HepG2 (cell line): Measurements from ENCODE around the gene TIMP3. TPM values are rescaled to one million over a fixed set of nuclear protein-coding genes. Genes with fewer than 3 reads are reported as not detected.

ENCODE experiments used
- ATAC-seq: fragments of 200-7000 bp; cut with Tn5 transposase; 3 replicates; pipeline ENCODE4 v1.9.1; 2020; ENCODE audit warnings: mild to moderate bottlenecking, moderate library complexity
- BruUV-seq: library from RNA; stranded (reverse); fragments of 400-500 nt; replicated peaks from 2 replicates; lab custom pipeline; 2021; lab: Mats Ljungman, UMichigan
- CTCF ChIA-PET: fragments of 300-600 bp; formaldehyde crosslinking; extraction: SDS; loops from one replicate; lab custom pipeline; 2021; ENCODE audit warnings: low total read pairs, inconsistent platforms, low intra/inter-chr PET ratio; lab: Yijun Ruan, JAX
- POLR2A ChIA-PET: fragments of 350-600 bp; sonication (Branson Sonifier 250); formaldehyde crosslinking; loops from one replicate; lab custom pipeline; 2020; ENCODE audit warnings: antibody characterized with exemption, inconsistent platforms; lab: Yijun Ruan, JAX
- DNase-seq: peaks from one replicate; pipeline ENCODE4 v3.0.0-alpha.2; 2015; ENCODE audit warnings: low spot score
- FAIRE-seq: peaks from 3 replicates; lab custom pipeline; 2011; peaks lifted over from hg19 to GRCh38; lab: Jason Lieb, UNC
- H2AFZ ChIP-seq: one replicate; pipeline ENCODE4 v1.6.1; 2011; ENCODE audit warnings: low read length, inconsistent platforms
- H3K27ac ChIP-seq: fragments of 300-600 bp; 3 replicates; pipeline ENCODE4 v1.8.0; 2011; ENCODE audit warnings: mixed run types, mild to moderate bottlenecking, mixed read lengths, low read length, inconsistent platforms; ENCODE audit not compliant: insufficient read depth; ENCODE audit errors: extremely low read length
- H3K27me3 ChIP-seq, 2 experiments: fragments of 200-600 bp in 1 of 2; 2 replicates in 1 of 2; 3 replicates in 1 of 2; pipeline versions ENCODE4 v1.6.0 to v1.8.0; 2011; ENCODE audit warnings: low read length in 2 of 2, mild to moderate bottlenecking in 2 of 2, moderate library complexity in 2 of 2, inconsistent platforms in 1 of 2; ENCODE audit not compliant: insufficient read depth in 2 of 2, control insufficient read depth in 1 of 2
- H3K36me3 ChIP-seq, 2 experiments: fragments of 200-600 bp in 1 of 2; replicated peaks in 1 of 2; 2 replicates in 1 of 2; 3 replicates in 1 of 2; pipeline versions ENCODE4 v1.5.1 to v1.8.0; 2011; ENCODE audit warnings: low read length in 2 of 2, inconsistent platforms in 1 of 2; ENCODE audit not compliant: insufficient read depth in 2 of 2, control insufficient read depth in 1 of 2
- H3K4me1 ChIP-seq: 2 replicates; pipeline ENCODE4 v1.5.1; 2012; ENCODE audit warnings: low read length, inconsistent platforms; ENCODE audit not compliant: insufficient read depth
- H3K4me2 ChIP-seq: 2 replicates; pipeline ENCODE4 v1.6.0; 2011; ENCODE audit warnings: low read depth, low read length, inconsistent platforms
- H3K4me3 ChIP-seq, 3 experiments: fragments of 200-600 bp in 1 of 3; sonication (generic), shearing (Covaris generic) in 1 of 3; replicated peaks in 1 of 3; 2 replicates each; pipeline ENCODE4 v1.5.1; 2011 to 2016; ENCODE audit warnings: low read length in 3 of 3, inconsistent platforms in 2 of 3, low read depth in 2 of 3, mild to moderate bottlenecking in 2 of 3, control low read depth in 1 of 3, mixed read lengths in 1 of 3; ENCODE audit not compliant: insufficient read depth in 1 of 3
- H3K79me2 ChIP-seq: one replicate; pipeline ENCODE4 v1.6.1; 2011; ENCODE audit warnings: low read length, inconsistent platforms; ENCODE audit not compliant: insufficient read depth
- H3K9ac ChIP-seq: 2 replicates; pipeline ENCODE4 v1.6.0; 2011; ENCODE audit warnings: mild to moderate bottlenecking, low read depth, low read length, inconsistent platforms; ENCODE audit not compliant: insufficient read depth
- H3K9me3 ChIP-seq: 2 replicates; pipeline ENCODE4 v1.5.1; 2012; ENCODE audit warnings: mild to moderate bottlenecking, low read length
- H4K20me1 ChIP-seq: 2 replicates; pipeline ENCODE4 v1.6.0; 2011; ENCODE audit warnings: inconsistent platforms, mild to moderate bottlenecking, low read length, moderate library complexity; ENCODE audit not compliant: insufficient read depth
- ATF1 ChIP-seq: IDR thresholded peaks from 2 replicates; pipeline ENCODE4 v1.6.1; 2016; ENCODE audit warnings: mild to moderate bottlenecking, control low read depth
- MIER3 ChIP-seq: IDR thresholded peaks from 2 replicates; pipeline ENCODE4 v1.6.1; 2016; ENCODE audit warnings: missing compliant biosample characterization, borderline replicate concordance
- NCOR1 ChIP-seq: fragments of 200-600 bp; sonication (generic); IDR thresholded peaks from 2 replicates; pipeline ENCODE4 v1.7.0; 2017; ENCODE audit warnings: antibody characterized with exemption, low read length, borderline replicate concordance
- NR3C1 ChIP-seq: sonication (generic); formaldehyde crosslinking; IDR thresholded peaks from 2 replicates; pipeline ENCODE4 v1.4.0; 2020; ENCODE audit warnings: missing genetic modification reagents
- NRL ChIP-seq: sonication (generic); formaldehyde crosslinking; IDR thresholded peaks from 2 replicates; pipeline ENCODE4 v1.5.0; 2020; ENCODE audit warnings: missing genetic modification reagents, mild to moderate bottlenecking, moderate library complexity, borderline replicate concordance
- SP4 ChIP-seq: sonication (generic); formaldehyde crosslinking; IDR thresholded peaks from 2 replicates; pipeline ENCODE4 v1.8.1; 2023; ENCODE audit warnings: mild to moderate bottlenecking, missing genetic modification reagents
- ZNF383 ChIP-seq: sonication (generic); formaldehyde crosslinking; IDR thresholded peaks from 2 replicates; pipeline ENCODE4 v1.4.0; 2020; ENCODE audit warnings: missing genetic modification reagents, mild to moderate bottlenecking, borderline replicate concordance
- ZNF501 ChIP-seq: sonication (generic); formaldehyde crosslinking; IDR thresholded peaks from 2 replicates; pipeline ENCODE4 v1.5.1; 2020; ENCODE audit warnings: mild to moderate bottlenecking, moderate library complexity, missing genetic modification reagents
- ZNF629 ChIP-seq: sonication (generic); formaldehyde crosslinking; conservative IDR thresholded peaks from 2 replicates; pipeline ENCODE4 v1.5.0; 2020; ENCODE audit warnings: missing genetic modification reagents
- WGBS: methylation state at CpG from one replicate; pipeline ENCODE4 v1.1.6; 2017; ENCODE audit warnings: low lambda C conversion rate; 5-methylcytosine and 5-hydroxymethylcytosine counted together
- in situ Hi-C: cut with HindIII; loops from 2 replicates; pipeline ENCODE4 v1.10.0; 2017; ENCODE audit warnings: low pct_unique_long_range_greater_than_20kb; ENCODE audit not compliant: extremely low pct_ligation_motif_present
- intact Hi-C: fragments of 100-400 bp; cut with micrococcal nuclease; formaldehyde crosslinking; loops from one replicate; pipeline ENCODE4 v1.10.0; 2022; ENCODE audit not compliant: unreplicated experiment
- polyA plus RNA-seq, 8 experiments: library from polyadenylated mRNA; depleted of rRNA in 3 of 8; stranded (reverse) in 7 of 8; unstranded in 1 of 8; fragments of >200 nt; fragmentation: Illumina TruSeq in 4 of 8; extraction: Trizol in 4 of 8; gene quantifications; 2 replicates each; pipeline versions ENCODE4 v1.2.1 to v1.2.3, GENCODE V29; 2011 to 2016; ENCODE audit warnings: low read depth in 4 of 8, missing spikeins in 1 of 8, mixed read lengths in 1 of 8; ENCODE audit not compliant: insufficient read depth in 1 of 8
- total RNA-seq, 5 experiments: library from RNA; depleted of rRNA; stranded (reverse); fragments of >200 nt; fragmentation: Illumina TruSeq; extraction: Trizol; gene quantifications; 2 replicates each; pipeline ENCODE4 v1.2.3, GENCODE V29; 2016; ENCODE audit warnings: low read depth in 1 of 5
- TF ChIP-seq, protein P1 (sequence below): IDR thresholded peaks from 2 replicates; pipeline ENCODE4 v1.6.1; 2016; ENCODE audit warnings: low read depth, control low read depth
- TF ChIP-seq, protein P2 (sequence below): sonication (generic); formaldehyde crosslinking; IDR thresholded peaks from 2 replicates; pipeline ENCODE4 v1.5.1; 2020; ENCODE audit warnings: mild to moderate bottlenecking, missing genetic modification reagents, borderline replicate concordance

Gene TIMP3
- total and polyA plus RNA-seq, 2 of the 13 experiments (the other 11 are each of a cell fraction or from before 2014, with no cell fraction given): 57.3 to 86.6 TPM

DNA sequence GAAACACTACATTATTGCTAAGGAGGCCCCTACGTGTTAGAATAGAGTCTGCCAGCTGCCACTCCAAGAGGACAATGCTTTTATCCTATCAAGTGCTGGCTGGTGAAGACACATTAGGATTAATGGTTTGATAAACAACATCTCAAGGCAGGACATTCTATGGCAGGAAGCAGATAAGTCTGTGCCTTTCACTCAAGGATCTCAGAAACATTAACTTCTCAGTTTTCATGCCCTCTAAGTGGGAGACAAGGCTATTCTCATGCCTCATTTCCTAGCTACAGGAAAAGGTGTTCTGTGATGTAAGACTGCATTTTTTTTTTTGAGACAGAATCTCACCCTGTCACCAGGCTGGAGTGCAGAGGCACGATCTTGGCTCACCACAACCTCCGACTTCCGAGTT is 23.5 kb upstream of the TIMP3 start:
- Histone ChIP-seq H3K4me3 (no peak overlapping the region), H3K27me3 (no peaks in the 10 kb centered on the region), H3K4me2 (no peak overlapping the region), H3K9me3 (no peaks in the 10 kb centered on the region), H3K79me2 (peaks cover 6% of the 10 kb centered on the region), H3K9ac (no peak overlapping the region), H3K36me3 (no peaks in the 10 kb centered on the region), H3K4me1 (peaks cover 75% of the 10 kb centered on the region), H2AFZ (no peak overlapping the region), H3K27ac (no peak overlapping the region), H4K20me1 (no peaks in the 10 kb centered on the region)
- TF ChIP-seq NR3C1 (CRISPR knock-in tag) (no peak), NRL (no peak), ZNF383 (no peak), NCOR1 (no peak), SP4 (CRISPR knock-in tag) (no peak), MIER3 (CRISPR knock-in tag) (no peak)
- intact Hi-C loops (no loop called here), in situ Hi-C loops (no loop called here)
- DNase-seq: no peak
- ChIA-PET CTCF (no interaction called here), POLR2A (interaction anchor here (0.8 to 1.0 kb wide), 3 partner anchors 12 to 246 kb away, joined by 3 read pairs; no protein-coding TSS in a partner anchor)
- 97% methylated on average over 4 of the region's 4 CpGs for WGBS
- no peak for ATAC-seq
- no TSS peak for BruUV-seq
- FAIRE-seq: no peak

DNA sequence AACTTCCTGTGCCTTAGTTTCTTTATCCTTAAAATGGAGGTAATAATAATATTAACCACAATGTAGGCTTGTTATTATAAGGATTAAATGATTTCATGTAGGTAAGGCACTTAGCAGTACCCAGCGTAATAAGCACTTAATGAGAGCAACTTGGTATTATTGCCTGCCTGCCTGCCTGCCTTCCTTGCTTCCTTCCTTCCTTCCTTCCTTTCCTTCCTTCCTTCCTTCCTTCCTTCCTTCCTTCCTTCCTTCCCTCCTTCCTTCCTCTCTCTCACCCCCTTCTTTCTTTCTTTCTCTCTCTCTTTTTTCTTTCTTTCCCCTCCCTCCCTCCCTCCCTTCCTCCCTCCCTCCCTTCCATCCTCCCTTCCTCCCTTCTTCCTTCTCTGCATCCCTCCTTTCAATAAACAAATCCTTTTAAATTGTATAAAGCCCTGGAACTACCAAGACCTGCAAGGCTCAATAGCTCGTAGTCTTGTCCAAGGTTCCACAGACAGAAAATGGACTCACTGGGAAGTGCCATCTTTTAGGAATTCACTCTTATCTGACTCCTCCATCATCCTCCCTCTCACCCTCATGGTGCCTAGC is 20.7 kb upstream of the TIMP3 start:
- H3K4me2 ChIP-seq: peak overlapping the region; percentile 99
- ChIA-PET CTCF (no interaction called here), POLR2A (interaction anchor here (0.7 to 3.7 kb wide), 24 partner anchors 9 to 277 kb away, joined by 3 to 84 read pairs (median 6); partner anchors contain the start of genes SYN3 and TIMP3)
- H3K4me1 ChIP-seq: peaks cover 98% of the 10 kb centered on the region
- ATAC-seq (no peak; the same call in 2 of the 3 replicates), FAIRE-seq (no peak), DNase-seq (no peak)
- H3K36me3 ChIP-seq: no peaks in the 10 kb centered on the region
- H3K4me3 ChIP-seq: peak overlapping the region in 1 of 3 experiments; percentile 67; a peak in 1 of 6 replicates
- H3K9me3 ChIP-seq: no peaks in the 10 kb centered on the region
- BruUV-seq: no TSS peak
- peak overlapping the region; percentile 99 for H3K27ac ChIP-seq
- 69% methylated on average over 2 of the region's 2 CpGs for WGBS
- intact Hi-C loops (no loop called here), in situ Hi-C loops (no loop called here)
- H2AFZ ChIP-seq: no peak overlapping the region
- H3K27me3 ChIP-seq: no peaks in the 10 kb centered on the region
- no peaks in the 10 kb centered on the region for H4K20me1 ChIP-seq
- peaks cover 6% of the 10 kb centered on the region for H3K79me2 ChIP-seq
- peak overlapping the region; percentile 88; the same call in 1 of the 2 replicates for H3K9ac ChIP-seq
- TF ChIP-seq ATF1 (CRISPR knock-in tag) (peak; percentile 12; the same call in 1 of the 2 replicates), ZNF629 (peak; percentile 95; the same call in 1 of the 2 replicates), ZNF501 (CRISPR knock-in tag) (no peak)
- TF ChIP-seq, protein P1, sequence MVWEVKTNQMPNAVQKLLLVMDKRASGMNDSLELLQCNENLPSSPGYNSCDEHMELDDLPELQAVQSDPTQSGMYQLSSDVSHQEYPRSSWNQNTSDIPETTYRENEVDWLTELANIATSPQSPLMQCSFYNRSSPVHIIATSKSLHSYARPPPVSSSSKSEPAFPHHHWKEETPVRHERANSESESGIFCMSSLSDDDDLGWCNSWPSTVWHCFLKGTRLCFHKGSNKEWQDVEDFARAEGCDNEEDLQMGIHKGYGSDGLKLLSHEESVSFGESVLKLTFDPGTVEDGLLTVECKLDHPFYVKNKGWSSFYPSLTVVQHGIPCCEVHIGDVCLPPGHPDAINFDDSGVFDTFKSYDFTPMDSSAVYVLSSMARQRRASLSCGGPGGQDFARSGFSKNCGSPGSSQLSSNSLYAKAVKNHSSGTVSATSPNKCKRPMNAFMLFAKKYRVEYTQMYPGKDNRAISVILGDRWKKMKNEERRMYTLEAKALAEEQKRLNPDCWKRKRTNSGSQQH (CRISPR knock-in tag): no peak
- TF ChIP-seq, protein P2, sequence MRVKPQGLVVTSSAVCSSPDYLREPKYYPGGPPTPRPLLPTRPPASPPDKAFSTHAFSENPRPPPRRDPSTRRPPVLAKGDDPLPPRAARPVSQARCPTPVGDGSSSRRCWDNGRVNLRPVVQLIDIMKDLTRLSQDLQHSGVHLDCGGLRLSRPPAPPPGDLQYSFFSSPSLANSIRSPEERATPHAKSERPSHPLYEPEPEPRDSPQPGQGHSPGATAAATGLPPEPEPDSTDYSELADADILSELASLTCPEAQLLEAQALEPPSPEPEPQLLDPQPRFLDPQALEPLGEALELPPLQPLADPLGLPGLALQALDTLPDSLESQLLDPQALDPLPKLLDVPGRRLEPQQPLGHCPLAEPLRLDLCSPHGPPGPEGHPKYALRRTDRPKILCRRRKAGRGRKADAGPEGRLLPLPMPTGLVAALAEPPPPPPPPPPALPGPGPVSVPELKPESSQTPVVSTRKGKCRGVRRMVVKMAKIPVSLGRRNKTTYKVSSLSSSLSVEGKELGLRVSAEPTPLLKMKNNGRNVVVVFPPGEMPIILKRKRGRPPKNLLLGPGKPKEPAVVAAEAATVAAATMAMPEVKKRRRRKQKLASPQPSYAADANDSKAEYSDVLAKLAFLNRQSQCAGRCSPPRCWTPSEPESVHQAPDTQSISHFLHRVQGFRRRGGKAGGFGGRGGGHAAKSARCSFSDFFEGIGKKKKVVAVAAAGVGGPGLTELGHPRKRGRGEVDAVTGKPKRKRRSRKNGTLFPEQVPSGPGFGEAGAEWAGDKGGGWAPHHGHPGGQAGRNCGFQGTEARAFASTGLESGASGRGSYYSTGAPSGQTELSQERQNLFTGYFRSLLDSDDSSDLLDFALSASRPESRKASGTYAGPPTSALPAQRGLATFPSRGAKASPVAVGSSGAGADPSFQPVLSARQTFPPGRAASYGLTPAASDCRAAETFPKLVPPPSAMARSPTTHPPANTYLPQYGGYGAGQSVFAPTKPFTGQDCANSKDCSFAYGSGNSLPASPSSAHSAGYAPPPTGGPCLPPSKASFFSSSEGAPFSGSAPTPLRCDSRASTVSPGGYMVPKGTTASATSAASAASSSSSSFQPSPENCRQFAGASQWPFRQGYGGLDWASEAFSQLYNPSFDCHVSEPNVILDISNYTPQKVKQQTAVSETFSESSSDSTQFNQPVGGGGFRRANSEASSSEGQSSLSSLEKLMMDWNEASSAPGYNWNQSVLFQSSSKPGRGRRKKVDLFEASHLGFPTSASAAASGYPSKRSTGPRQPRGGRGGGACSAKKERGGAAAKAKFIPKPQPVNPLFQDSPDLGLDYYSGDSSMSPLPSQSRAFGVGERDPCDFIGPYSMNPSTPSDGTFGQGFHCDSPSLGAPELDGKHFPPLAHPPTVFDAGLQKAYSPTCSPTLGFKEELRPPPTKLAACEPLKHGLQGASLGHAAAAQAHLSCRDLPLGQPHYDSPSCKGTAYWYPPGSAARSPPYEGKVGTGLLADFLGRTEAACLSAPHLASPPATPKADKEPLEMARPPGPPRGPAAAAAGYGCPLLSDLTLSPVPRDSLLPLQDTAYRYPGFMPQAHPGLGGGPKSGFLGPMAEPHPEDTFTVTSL (CRISPR knock-in tag): 0 out of 2 replicates have a peak, but pooled peaks have one; percentile 2
